Measurements from ENCODE around the gene MOSPD3.
A peak's percentile ranks its signal among the peaks of the same experiment; 100 is the strongest.

The MOSPD3 gene

GRCh38 chr7:100575746-100576383, 36.5 kb upstream of the MOSPD3 start:
- ATAC-seq = no peak

- ATAC-seq = no peak
Observed at GRCh38 chr7:100576384-100576993, 35.9 kb upstream of the MOSPD3 start.

- ATAC-seq = no peak
Observed at GRCh38 chr7:100577103-100577502, 35.2 kb upstream of the MOSPD3 start.

GRCh38 chr7:100577507-100577906, 34.8 kb upstream of the MOSPD3 start:
- ATAC-seq = no peak

- ATAC-seq = no peak
Observed at GRCh38 chr7:100578246-100579183, 33.8 kb upstream of the MOSPD3 start.

GRCh38 chr7:100580466-100581283, 31.7 kb upstream of the MOSPD3 start:
- ATAC-seq = no peak

- no peak for ATAC-seq
Observed at GRCh38 chr7:100582041-100582579, 30.2 kb upstream of the MOSPD3 start.

GRCh38 chr7:100582650-100583049, 29.7 kb upstream of the MOSPD3 start:
- ATAC-seq = no peak

- ATAC-seq = no peak
Observed at GRCh38 chr7:100583132-100584053, 28.9 kb upstream of the MOSPD3 start.

GRCh38 chr7:100584054-100584682, 28.2 kb upstream of the MOSPD3 start:
- ATAC-seq = no peak

GRCh38 chr7:100584683-100585510, 27.4 kb upstream of the MOSPD3 start:
- ATAC-seq = no peak

- peak; percentile 6 to 9 for ATAC-seq
Observed at GRCh38 chr7:100585511-100586265, 26.7 kb upstream of the MOSPD3 start, which contains the start of gene LRCH4. LRCH4 (minus strand) TSS chr7:100586129; CDS start chr7:100586100, 29 bp downstream.

- ATAC-seq = peak; percentile 88 to 92
Observed at GRCh38 chr7:100586266-100587025, 25.9 kb upstream of the MOSPD3 start, which contains the start of gene FBXO24. FBXO24 (plus strand) TSS chr7:100586328; CDS start chr7:100586626, 298 bp downstream.

GRCh38 chr7:100588438-100588837, 23.9 kb upstream of the MOSPD3 start:
- ATAC-seq = no peak

GRCh38 chr7:100589341-100589947, 22.9 kb upstream of the MOSPD3 start:
- ATAC-seq = no peak

GRCh38 chr7:100590077-100590737, 22.1 kb upstream of the MOSPD3 start:
- no peak for ATAC-seq

GRCh38 chr7:100591596-100591995, 20.7 kb upstream of the MOSPD3 start:
- no peak for ATAC-seq
